CD4-positive, alpha-beta T cell treated with Interleukin-4 for 4 hours (primary cell): ENCODE results near the gene IL23A.

ENCODE experiments used
- DNase-seq: peaks from one replicate; pipeline ENCODE4 v3.0.0-alpha.2; 2020

Gene IL23A

DNA sequence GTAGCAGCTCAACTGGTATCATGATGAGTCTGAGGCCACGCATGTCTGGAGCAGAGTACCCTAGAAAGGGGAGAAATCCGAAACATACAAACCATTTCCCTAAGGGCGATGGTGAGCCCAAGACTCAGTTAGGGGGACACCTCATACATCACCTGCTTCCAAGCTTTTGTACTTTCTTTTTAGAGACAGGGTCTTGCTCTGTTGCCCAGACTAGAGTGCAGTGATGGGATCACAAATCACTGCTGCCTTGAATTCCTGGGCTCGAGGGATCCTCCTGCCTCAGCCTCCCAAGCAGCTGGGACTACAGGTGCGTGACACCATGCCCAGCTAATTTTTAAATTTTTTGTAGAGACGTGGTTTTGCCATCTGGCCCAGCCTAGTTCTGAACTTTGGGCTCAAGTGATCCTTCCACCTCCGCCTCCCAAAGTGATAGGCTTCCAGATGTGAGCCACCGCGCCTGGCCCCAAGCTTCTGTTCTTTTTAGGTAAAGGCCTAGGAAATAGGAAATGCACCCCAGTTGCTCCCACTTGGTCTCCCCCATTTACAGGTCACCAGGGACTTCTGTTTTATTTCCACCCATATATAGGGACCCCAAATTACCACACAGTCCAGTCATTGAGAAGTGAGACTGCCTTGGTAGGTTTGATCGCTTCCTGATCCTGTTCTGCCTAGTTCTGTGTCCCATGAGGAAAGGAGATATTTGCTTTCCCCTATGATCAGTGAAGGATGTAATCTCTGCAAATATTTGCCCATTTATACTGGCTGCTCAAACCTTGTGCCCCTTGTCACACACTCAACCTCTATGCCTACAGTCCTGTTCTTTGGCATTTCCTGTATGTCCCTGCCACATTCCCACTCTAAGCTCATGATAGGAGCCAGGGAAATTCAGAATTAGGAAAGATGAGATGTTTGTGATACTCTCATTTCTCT lies 23.7 kb downstream of the IL23A start, which contains the start of gene APOF:
Gene APOF (minus strand): TSS at position 728 of the 930 bp plus-strand sequence. CDS start 112 bp downstream, at position 616.
- DNase-seq: no peak

DNA sequence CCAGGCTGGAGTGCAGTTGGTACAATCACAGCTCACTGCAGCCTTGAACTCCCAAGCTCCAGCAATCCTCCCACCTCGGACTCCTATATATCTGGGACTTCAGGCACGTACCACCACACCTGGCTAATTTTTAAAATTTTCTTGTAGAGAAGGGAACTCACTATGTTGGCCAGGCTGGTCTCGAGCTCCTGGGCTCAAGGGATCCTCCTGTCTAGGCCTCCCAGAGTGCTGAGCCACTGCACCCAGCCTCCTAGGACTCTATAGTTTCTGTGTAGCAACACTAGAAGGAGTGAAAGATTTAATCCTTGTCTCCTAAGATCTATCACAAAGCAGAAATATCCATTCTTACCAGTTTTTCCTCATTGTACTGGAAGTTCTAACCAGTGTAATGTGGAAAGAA lies 28.3 kb downstream of the IL23A start:
- no peak for DNase-seq

DNA sequence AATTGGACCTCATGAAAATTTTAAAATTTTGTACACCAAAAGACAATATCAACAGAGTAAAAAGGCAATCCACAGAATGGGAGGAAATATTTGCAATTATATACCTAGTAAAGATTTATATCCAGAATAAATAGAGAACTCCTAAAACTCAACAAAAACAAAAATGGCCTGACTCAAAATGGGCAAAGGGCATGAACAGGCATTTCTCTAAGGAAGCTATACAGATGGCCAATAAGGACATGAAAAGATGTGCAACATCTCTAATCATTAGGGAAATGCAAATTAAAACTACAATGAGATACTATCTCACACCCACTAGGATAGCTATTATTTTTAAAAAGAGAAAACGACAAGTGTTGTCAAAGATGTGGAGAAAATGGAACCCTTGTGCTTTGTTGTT lies 34.8 kb downstream of the IL23A start:
- no peak for DNase-seq

DNA sequence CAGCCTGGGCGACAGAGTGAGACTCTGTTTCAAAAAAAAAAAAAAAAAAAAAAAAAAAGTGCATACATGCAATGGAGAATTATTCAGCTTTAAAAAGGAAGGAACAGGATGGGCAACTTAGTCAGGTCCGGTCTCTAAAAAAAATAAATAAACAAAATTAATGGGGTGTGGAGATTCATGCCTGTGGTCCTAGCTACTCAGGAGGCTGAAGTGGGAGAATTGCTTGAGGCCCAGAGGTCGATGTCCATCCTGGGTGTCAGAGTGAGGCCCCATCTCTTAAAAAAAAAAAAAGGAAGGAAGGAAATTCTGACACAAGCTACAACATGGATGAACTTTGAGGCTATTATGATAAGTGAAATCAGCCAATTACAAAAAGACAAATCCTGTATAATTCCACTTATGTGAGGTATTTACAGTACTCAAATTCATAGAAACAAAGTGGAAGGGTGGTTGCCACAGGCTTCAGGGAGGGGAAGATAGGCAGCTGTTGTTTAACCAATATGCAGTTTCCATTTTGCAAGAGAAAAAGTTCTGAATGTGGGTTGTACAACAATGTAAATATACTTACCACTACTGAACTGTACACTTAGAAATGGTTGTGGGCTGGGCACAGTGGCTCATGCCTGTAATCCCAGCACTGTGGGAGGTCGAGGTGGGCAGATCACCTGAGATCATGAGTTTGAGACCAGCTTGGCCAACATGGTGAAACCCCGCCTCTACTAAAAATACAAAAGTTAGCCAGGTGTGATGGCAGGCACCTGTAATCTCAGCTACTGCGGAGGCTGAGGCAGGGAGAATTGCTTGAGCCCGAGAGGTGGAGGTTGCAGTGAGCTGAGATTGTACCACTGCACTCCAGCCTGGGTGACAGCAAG lies 36.3 kb downstream of the IL23A start:
- no peak for DNase-seq

DNA sequence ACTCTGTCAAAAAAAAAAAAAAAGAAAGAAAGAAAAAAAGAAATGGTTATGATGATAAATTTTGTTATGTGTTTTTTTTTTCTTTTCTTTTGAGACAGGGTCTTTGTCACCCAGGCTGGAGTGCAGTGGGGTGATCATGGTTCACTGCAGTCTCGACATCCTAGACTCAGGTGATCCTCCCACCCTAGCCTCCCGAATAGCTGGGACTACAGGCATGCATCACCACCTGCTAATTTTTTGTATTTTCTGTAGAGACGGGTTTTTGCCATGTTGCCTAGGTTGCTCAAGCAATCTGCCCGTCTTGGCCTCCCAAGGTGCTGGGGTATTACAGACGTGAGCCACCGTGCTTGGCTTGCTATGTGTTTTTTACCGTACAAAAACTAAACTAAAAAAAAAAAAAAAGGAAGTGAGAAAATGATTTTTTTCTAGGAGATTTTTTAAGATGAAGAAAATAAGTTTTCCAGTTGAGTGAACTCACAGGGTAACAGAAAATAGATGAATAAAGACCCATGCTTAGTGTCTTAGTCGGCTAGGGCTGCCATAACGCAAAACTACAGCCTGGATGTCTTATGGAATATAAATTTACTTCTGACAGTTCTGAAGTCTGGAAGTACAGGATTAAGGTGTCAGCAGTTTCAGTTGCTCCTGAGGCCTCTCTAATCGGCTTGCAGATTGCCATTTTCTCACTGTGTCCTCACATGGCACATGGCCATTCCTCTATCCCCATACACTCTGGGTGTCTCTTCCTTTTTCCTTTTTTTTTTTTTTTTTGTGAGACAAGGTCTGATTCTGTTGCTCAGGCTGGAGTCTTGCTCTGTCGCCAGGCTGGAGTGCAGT lies 37.1 kb downstream of the IL23A start:
- no peak for DNase-seq

DNA sequence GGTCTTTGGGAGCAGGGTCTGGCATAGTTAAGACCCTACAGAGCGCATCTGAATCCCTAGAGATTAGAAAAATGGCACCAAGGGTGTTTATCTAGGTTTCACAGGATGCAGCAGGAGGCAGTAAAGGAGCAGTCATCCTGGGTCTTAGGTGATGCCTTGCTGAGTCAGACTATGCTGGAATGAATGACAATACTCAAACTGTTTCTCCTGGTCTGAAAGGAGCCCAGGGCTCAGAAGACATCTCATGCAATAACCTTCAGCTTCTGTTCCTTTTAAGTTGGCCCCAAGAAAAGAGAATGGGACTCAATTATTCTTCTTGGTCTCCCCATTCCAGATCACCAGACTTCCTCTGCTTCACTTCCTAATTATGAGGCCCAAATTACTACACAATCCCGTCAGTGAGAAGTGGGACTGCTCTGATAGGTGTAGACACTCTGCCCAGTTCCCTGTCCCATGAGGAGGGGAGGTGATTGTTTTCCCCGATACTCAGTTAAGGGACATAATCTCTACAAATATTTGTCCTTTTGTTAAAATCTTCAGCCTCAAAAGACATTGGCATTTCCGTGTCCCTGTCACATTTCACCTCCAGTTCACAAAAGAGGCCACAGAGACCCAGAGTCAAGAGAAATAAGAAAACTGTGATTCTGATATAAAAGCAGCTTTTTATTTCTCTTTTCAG lies 38.8 kb downstream of the IL23A start:
- DNase-seq: no peak

DNA sequence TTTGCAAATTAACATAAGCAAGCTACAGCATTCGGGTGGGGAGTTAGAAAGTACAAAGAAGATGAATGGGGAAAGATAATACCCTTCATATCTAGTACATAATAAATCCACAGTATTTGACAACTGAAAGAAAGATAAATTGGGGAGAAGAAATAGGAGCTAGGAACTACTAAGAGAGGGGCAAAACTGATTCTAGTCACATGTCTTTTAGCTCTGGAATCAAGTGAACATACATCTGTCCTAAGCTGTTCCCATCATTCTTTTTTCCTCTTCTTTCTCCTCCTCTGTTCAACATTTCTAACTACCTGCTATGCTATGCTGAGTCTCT lies 39.3 kb downstream of the IL23A start:
- DNase-seq: no peak

DNA sequence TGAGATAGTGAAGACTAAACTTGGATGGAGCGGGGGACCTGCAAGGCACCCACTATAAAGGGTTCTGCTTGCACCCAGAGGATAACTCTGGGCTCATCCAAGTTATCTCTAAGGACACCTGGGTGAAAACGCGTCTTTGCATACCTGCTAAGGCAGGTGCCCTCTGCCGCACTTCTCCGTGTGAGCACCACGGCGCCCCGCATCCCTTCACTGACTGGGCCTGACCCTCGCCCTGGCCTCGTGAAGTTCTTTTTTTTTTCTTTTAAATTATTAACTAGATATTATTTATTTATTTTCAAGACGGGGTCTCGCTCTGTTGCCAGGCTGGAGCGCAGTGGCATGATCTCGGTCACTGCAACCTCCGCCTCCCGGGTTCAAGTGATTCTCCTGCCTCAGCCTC lies 43.9 kb downstream of the IL23A start:
- no peak for DNase-seq

DNA sequence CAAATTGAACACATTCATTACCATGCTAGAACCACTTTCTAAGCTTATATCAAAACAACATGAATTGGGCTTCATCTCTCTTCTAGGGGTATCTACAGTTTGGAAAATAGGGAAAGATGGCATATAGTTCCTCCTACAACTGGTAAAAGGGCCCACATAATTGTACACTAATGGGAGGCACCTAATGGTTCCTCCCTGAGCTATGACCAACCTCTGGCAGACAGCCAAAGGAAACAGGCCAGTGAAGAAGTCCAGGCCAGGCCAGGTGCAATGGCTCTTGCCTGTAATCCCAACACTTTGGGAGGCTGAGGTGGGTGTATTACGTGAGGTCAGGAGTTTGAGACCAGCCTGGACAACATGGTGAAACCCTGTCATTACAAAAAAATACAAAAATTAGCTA lies 47.2 kb downstream of the IL23A start:
- no peak for DNase-seq

DNA sequence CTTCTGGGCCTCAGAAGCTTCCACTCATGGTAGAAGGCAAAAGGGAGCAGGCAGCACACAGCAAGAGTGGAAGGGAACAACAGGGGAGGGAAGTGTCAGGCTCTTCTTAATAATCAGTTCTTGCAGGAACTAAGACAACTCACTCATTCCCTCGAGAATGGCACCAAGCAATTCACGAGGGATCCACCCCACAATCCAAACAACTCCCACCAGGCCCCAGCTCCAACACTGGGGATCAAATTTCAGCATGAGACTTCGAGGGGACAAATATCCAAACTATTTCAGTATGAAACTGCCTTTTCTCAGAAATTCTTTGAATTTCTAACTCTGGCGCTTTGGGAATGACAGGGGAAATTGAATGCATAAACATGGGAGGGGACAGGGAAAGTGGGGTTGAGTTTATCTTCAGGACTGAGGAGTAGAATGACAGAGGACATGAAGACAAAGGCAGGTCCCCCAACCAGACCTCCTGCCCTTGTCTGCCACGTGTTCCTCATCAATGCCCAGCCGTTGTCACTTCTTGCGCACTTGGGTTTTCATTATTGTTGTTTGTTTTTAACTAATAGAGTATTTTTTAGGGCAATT lies 48.6 kb downstream of the IL23A start:
- no peak for DNase-seq

DNA sequence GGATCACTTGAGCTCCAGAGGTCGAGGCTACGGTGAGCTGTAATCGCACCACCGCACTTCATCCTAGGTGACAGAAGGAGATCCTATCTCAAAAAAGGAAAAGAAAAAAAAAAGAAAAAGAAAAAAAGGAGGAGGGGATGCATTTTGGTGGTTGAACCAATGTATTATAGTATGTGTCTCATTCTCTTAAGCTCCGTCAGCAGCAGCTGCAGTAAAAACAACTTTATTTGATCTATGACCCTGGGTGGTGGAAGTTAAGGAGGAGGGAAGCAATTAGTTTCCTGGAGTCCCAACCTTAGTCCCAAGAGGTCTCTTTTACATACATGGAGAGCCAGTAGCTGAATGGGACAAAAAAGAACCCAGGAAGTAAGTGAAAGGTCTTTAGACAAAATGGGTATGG lies 50.7 kb downstream of the IL23A start:
- no peak for DNase-seq
